GM21619 (cell line): ENCODE data around the gene AP2A2.

Source experiments
- ATAC-seq: cut with Tn5 transposase; IDR thresholded peaks from one replicate; pipeline ENCODE4 v1.9.1; 2021; ENCODE audit not compliant: unreplicated experiment

Gene AP2A2

DNA sequence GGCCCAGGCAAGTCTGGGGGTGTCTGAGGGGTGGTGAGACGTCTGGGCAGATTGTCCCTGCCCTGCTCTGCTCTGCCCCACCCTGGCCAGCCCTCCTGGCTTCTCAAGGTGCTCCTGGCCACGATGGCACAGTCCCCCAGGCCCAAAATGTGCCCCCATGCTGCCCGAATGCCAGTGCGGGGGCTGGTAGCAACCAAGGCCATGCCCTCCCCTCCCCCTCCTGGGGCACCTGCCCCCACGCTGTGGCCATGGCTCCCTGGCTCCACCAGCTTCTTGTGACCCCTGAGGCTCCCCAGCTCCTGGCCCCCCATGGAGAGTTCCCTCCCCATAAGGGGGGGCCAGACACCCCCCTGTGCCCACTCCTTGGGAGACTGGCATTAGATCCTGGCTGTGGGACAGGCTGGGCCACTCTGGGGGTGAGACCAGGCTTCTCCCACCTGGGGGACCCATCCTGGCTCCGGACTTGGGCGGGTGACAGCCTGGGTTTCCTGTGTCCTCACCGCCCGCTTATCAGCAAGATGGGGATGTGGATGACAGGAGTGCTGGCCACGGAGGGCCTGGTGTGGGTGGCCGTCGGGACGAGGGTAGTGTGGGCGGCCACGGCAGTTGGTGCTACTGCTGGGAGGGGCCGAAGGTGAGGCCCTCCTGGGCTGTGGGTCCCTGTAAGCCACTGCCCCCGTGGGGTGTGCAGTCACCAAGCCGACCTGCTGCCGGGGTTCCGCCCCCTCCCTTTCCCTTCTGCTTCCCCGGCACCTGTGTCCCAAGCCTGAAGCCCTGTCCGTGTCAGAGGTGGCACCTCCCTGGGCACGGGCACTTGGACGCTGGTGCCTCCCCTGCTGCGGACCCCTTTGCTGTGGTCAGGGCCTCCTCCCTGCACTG is 126.7 kb downstream of the AP2A2 start:
- no peak for ATAC-seq

- ATAC-seq = no peak
Observed at GRCh38 chr11:1053121-1053901, 127.6 kb downstream of the AP2A2 start.

GRCh38 chr11:1054143-1055108 is 128.8 kb downstream of the AP2A2 start:
- ATAC-seq = no peak

GRCh38 chr11:1055109-1055703 is 129.5 kb downstream of the AP2A2 start:
- ATAC-seq = no peak

GRCh38 chr11:1055990-1056771 is 130.5 kb downstream of the AP2A2 start:
- ATAC-seq = no peak

- ATAC-seq = no peak
Observed at GRCh38 chr11:1057806-1058205, 132.1 kb downstream of the AP2A2 start.

DNA sequence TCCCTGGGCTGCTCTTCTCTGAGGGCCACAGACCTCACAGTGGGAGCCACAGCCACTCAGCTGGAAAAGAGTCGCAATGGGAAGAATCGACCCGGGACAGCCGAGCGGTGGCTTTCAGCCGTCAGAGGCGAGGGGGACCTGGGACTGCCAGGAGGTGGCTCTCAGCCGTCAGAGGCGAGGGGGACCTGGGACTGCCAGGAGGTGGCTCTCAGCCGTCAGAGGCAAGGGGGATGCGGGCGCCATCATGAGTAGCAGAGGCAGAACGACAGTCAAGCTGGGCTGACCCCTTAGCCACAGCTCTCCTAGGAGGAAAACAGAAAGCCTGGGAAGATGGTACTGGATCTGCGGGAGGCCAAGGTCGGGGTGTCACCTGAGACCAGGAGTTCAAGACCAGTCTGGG is 134.1 kb downstream of the AP2A2 start:
- no peak for ATAC-seq

- ATAC-seq = no peak
Observed at GRCh38 chr11:1060410-1060809, 134.7 kb downstream of the AP2A2 start.

DNA sequence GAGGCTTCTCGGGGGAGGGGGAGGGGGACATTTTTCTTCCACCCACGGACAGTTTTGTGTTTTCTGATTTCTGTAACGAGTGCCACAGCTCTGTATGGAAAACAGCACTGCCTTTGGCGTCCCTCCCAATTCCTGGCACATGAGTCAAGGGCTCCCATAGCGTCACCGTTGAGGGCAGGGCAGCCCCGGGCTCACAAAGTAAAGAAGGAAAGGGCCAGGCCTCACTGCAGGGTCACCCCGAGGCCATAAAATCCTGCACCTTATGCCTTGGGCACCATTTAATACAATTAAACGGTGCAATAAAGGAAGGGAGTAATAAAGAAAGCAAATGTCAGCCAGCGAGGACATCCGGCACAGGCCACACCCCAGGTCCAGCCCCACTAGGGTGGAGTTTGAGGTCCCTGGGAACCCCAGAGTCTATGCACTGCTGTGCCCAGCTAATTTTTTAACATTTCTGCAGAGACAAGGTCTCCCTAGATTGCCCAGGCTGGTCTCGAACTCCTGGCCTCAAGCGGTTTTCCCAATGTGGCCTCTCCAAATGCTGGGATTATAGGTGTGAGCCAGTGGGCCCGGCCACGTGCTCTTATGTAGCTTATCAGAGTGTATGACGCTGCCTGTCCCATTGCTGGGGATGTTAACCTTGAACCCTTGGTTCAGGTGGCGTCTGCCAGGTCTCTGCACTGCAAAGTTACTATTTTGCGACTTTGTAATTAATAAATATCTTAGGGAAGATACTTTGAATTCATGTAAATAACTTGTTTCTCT is 135.4 kb downstream of the AP2A2 start:
- ATAC-seq = no peak
